Right atrium auricular region (tissue), 2 donors: ENCODE data around the gene CDC42SE2. TPM values are rescaled to one million over a fixed set of nuclear protein-coding genes. Genes with fewer than 3 reads are reported as not detected.
"Not testable (repeated sequence)": the region's sequence is repeated elsewhere in the genome, so short reads cannot be mapped to it uniquely, and the experiment has no call there.

Experiments
- DNase-seq: peaks from one replicate; pipeline ENCODE4 v3.0.0-alpha.2; 2019; ENCODE audit warnings: low spot score
- H3K27ac ChIP-seq, 2 donors: fragments of 200-600 bp; sonication (generic); 1 replicate in 1 of 2; 2 replicates in 1 of 2; pipeline ENCODE4 v1.5.1; 2016 to 2019
- H3K27me3 ChIP-seq, 2 donors: fragments of 200-600 bp; sonication (generic); one replicate each; pipeline versions ENCODE4 v1.5.1 to v1.6.0; 2017 to 2019
- H3K36me3 ChIP-seq: fragments of 200-600 bp; sonication (generic); one replicate; pipeline ENCODE4 v1.5.1; 2016
- H3K4me1 ChIP-seq, 2 donors: fragments of 200-600 bp; sonication (generic); one replicate each; pipeline versions ENCODE4 v1.5.1 to v1.6.0; 2017 to 2019
- H3K4me3 ChIP-seq, 2 donors: fragments of 200-600 bp; sonication (generic); 1 replicate in 1 of 2; 2 replicates in 1 of 2; pipeline ENCODE4 v1.5.1; 2017 to 2019; ENCODE audit warnings: mild to moderate bottlenecking in 1 of 2, moderate library complexity in 1 of 2
- H3K9me3 ChIP-seq, 2 donors: fragments of 200-600 bp; sonication (generic); one replicate each; pipeline ENCODE4 v1.5.1; 2019
- total RNA-seq, 2 donors: library from RNA; depleted of rRNA; stranded (reverse); fragments of >200 nt; gene quantifications; one replicate each; pipeline ENCODE4 v1.1.0, GENCODE V29; 2016
- TF ChIP-seq, protein P1 (sequence below), 2 donors: fragments of 200-600 bp; sonication (generic); IDR thresholded peaks; one replicate each; pipeline ENCODE4 v1.5.1; 2019; ENCODE audit warnings: antibody characterized with exemption in 2 of 2

CDC42SE2 gene
- total RNA-seq, 2 donors from 2014 or later: 13.5 to 15.0 TPM

DNA sequence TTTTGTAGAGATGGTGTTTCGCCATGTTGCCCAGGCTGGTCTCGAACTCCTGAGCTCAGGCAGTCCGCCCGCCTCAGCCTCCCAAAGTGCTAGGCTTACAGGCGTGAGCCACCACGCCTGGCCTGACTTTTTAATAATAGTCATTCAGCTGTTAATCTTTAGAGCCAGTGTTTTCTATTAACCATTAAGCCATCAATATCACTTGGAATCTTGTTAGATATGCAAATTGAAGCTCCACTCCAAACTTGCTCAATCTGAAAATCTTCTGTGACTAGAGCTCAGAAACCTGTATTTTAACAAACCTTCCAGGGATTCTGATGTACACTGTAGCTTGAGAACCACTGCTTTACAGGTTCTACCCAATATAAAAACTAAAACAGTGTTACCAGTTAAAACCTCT, 113.5 kb downstream of the CDC42SE2 start:
- no peaks in the 10 kb centered on the region for H3K9me3 ChIP-seq
- no peaks in the 10 kb centered on the region for H3K27me3 ChIP-seq
- H3K4me3 ChIP-seq: no peak overlapping the region
- no peak overlapping the region for H3K27ac ChIP-seq
- TF ChIP-seq, protein P1, sequence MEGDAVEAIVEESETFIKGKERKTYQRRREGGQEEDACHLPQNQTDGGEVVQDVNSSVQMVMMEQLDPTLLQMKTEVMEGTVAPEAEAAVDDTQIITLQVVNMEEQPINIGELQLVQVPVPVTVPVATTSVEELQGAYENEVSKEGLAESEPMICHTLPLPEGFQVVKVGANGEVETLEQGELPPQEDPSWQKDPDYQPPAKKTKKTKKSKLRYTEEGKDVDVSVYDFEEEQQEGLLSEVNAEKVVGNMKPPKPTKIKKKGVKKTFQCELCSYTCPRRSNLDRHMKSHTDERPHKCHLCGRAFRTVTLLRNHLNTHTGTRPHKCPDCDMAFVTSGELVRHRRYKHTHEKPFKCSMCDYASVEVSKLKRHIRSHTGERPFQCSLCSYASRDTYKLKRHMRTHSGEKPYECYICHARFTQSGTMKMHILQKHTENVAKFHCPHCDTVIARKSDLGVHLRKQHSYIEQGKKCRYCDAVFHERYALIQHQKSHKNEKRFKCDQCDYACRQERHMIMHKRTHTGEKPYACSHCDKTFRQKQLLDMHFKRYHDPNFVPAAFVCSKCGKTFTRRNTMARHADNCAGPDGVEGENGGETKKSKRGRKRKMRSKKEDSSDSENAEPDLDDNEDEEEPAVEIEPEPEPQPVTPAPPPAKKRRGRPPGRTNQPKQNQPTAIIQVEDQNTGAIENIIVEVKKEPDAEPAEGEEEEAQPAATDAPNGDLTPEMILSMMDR (IDR thresholded peaks at IDR 0.05): no peak
- H3K4me1 ChIP-seq: peaks cover 0 to 30% of the 10 kb centered on the region in 2 donors
- no peaks in the 10 kb centered on the region for H3K36me3 ChIP-seq
- DNase-seq: no peak

- H3K36me3 ChIP-seq: no peaks in the 10 kb centered on the region
- no peak for DNase-seq
- TF ChIP-seq, protein P1 (IDR thresholded peaks at IDR 0.05): no peak
- H3K27ac ChIP-seq: no peak overlapping the region
- no peaks in the 10 kb centered on the region for H3K27me3 ChIP-seq
- no peak overlapping the region for H3K4me3 ChIP-seq
- peaks cover 0 to 33% of the 10 kb centered on the region in 2 donors for H3K4me1 ChIP-seq
- H3K9me3 ChIP-seq: no peaks in the 10 kb centered on the region
Measured at GRCh38 chr5:131377785-131378325, 114.0 kb downstream of the CDC42SE2 start.

GRCh38 chr5:131378721-131379541, 115.1 kb downstream of the CDC42SE2 start:
- Histone ChIP-seq H3K4me1 (peaks cover 0 to 33% of the 10 kb centered on the region in 2 donors), H3K4me3 (no peak overlapping the region), H3K27ac (peak overlapping the region in 1 of 2 donors; percentile 4), H3K9me3 (no peaks in the 10 kb centered on the region), H3K27me3 (no peaks in the 10 kb centered on the region), H3K36me3 (no peaks in the 10 kb centered on the region)
- no peak for DNase-seq
- TF ChIP-seq, protein P1 (IDR thresholded peaks at IDR 0.05): no peak

- H3K36me3 ChIP-seq: no peaks in the 10 kb centered on the region
- peak overlapping the region; percentile 4 to 40 for H3K27ac ChIP-seq
- peaks cover 0 to 33% of the 10 kb centered on the region in 2 donors for H3K4me1 ChIP-seq
- no peaks in the 10 kb centered on the region for H3K27me3 ChIP-seq
- no peaks in the 10 kb centered on the region for H3K9me3 ChIP-seq
- no peak for DNase-seq
- H3K4me3 ChIP-seq: no peak overlapping the region
- TF ChIP-seq, protein P1 (IDR thresholded peaks at IDR 0.05): no peak
Measured at GRCh38 chr5:131379723-131380122, 115.9 kb downstream of the CDC42SE2 start.

DNA sequence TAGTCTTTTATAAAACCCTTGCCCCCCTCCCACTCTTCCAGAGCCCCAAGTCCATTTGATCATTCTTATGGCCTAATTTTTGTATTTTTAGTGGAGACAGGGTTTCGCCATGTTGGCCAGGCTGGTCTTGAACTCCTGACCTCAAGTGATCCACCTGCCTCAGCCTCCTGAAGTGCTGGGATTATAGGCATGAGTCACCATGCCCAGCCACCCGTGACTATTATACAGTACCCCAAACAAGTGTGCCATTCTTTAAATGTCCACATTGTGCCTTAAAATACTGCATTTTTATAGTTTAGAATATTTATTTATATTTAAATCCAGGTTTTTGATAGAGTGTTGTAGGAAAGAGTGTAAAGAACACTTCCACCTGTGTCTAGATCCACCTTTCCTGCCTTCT, 116.4 kb downstream of the CDC42SE2 start:
- H3K9me3 ChIP-seq, H3K4me3 ChIP-seq, H3K27me3 ChIP-seq, H3K36me3 ChIP-seq, DNase-seq: not testable (repeated sequence)
- H3K27ac ChIP-seq: peak overlapping the region in 1 of 2 donors; percentile 40
- H3K4me1 ChIP-seq: peaks cover 0 to 33% of the 10 kb centered on the region in 2 donors

- DNase-seq: no peak
- no peak overlapping the region for H3K4me3 ChIP-seq
- peaks cover 0 to 33% of the 10 kb centered on the region in 2 donors for H3K4me1 ChIP-seq
- H3K36me3 ChIP-seq: no peaks in the 10 kb centered on the region
- H3K27me3 ChIP-seq: no peaks in the 10 kb centered on the region
- TF ChIP-seq, protein P1 (IDR thresholded peaks at IDR 0.05): no peak
- no peak overlapping the region for H3K27ac ChIP-seq
- H3K9me3 ChIP-seq: no peaks in the 10 kb centered on the region
Measured at GRCh38 chr5:131381021-131381420, 117.2 kb downstream of the CDC42SE2 start.
